Amygdala (tissue), 56 donors: ENCODE measurements around the gene ARID1B.
A peak's percentile ranks its signal among the peaks of the same experiment; 100 is the strongest.

Source experiments
- DNase-seq, 56 donors: peaks; one replicate each; lab custom pipeline; 2025; lab: John Stamatoyannopoulos, UW

ARID1B gene

DNA sequence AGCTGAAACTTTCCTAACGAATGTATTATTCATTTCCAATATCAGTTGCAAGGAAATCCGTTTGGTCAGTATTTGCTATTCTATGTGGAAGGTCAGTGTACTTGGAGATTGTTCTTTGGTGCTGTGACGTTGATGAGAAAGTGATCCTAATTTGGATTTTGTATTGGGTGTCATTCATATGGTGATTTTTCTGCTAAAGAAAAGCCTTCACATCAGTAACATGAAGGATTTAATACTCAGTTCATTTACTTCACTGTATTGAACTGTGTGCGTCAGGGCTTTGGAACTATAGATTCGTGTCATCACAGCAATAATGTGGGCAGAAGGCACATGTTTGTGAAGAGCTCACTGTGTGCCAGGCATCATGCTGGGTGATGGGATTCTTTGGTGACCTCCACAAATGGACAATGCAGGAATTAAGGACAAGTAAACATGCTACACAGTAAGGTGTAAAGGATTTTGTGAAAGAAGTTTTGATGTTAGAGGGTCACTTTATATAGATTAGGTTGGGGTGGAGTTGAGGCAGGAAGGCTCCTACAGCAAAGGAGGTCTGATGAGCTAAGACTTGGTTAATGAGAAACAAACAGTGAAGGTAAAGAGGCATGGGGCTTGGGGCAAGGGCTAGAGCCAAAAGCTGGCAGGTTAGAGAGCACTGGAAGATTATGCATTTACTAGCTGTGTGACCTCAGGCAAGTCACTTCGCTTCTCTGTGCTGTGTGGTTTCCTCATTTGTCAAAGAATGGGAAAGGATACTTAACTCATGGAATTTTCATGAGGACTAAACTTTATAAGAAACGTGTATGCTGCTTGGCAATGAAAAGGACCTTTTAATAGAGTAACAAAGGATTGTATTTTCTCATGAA lies 12.1 kb downstream of the ARID1B start:
- no peak for DNase-seq

DNA sequence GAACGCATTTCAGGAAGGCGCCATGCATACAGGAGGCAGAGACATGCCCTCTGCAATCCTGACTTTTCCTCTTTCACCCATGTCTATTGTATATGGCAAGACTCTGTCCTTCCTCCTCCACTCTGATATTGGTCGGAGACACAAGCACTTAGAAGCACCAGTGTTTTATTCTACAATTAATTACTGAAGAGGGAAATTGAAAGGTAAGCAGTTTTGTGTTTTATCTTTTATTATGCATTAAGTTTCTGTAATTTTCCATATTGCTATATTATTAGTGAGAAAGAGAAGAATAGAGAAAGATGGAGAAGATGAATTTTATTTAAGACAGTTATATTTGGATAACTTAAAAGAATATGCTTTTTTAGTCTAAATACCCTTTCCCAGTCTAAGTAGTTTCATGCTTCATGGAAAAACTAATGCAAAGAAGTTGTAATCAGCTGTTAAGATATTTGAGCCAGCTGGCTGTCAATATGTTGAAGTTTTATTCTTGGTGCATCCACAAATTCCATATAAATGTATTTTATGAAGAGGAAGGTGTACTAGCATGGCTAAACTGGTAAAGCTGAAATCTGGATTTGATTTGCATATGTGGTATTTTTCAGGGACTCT lies 13.6 kb downstream of the ARID1B start:
- no peak for DNase-seq

DNA sequence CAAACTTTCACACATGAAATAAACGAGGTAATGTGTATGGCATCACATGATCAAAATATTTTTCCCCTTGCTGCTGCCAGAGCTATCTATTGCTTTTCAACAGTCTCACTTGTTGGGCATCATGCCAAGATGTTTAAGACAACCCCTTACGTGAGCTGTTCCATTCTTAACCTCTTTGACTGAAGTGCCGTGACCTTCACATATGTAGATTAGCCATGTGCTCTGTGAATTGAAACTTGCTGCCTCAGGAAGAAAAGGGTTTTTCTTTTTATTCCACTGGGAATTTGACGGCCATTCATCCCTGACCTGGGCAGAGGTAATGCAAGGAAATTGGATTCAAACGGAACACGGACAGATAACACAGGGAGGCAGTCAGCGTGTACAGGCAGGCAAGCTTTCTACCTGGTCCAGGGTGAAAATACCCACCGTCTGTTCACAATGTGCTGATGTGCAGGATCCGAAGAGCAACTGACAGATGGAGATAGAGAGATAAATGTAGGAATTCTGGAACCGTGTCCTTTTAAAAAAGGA lies 14.2 kb downstream of the ARID1B start:
- peak in 1 of 56 donors; percentile 18 for DNase-seq

DNA sequence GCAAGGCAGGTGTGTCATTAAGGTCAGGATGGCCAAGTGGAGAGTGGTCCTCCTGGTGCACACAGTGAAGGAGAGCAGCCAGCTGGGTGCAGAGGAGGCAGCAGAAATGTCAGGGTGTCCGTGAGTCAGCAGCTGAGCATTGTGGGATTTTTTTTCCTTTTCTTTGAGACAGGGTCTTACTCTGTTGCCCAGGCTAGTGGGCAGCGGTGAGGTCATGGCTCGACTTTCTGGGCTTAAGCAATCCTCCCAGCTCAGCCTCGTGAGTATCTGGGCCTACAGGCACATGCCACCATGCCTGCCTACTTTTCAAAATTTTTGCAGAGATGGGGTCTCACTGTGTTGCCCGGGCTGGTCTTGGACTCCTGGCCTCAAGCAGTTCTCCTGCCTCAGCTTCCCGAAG lies 16.0 kb downstream of the ARID1B start:
- no peak for DNase-seq

DNA sequence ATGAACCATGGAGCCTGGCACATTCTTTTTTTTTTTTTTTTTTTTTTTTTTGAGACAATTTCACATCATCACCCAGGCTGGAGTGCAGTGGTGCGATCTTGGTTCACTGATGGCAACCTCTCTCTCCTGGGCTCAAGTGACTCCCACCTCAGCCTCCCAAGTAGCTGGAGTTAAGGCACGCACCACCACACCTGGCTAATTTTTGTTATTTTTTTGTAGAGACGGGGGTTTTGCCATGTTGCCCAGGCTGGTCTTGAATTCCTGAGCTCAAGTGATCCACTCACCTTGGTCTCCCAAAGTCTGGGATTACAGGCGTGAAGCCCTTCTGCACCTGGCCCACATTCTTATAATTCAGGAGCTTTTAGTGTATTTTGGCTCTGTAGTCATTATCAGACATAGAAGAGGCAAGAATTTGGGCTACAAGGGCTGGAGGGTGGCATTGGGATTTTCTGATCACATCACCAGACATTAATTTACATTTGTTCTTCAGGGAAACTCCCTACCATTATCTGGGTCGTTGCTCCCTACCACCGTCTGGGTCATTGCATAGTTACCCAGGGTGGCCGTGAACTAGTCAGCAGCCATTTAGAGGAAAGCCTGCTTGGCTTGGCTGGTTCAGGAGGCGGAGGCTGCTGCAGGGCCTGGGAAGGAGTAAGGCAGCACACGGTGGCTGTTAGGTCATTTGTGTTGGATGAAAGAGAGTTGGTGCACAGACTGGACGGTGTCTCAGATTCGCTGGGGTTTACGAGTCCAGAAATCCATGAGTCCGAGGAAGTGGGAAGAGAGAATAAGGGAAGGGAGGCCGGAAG lies 17.6 kb downstream of the ARID1B start:
- no peak for DNase-seq

DNA sequence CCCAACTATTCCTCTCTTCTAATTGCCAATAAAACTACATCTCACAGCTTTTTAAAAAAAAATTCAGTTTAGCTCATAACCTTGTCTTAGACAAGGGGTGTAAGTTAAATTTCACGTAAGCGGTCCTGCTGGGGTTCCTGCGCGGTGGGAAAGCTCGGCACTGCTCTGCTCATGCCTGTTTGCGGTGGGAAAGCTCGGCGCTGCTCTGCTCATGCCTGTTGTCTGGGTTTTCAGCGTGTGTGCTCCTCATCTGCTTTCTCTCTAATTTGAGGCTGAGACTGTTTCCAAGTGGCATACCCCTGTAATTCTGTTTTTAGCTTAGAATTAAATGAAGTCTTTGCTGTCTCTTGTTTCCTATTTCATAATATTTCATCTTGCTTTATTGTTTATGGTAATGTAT lies 18.6 kb downstream of the ARID1B start:
- peak in 2 of 56 donors; percentile 27 for DNase-seq

DNA sequence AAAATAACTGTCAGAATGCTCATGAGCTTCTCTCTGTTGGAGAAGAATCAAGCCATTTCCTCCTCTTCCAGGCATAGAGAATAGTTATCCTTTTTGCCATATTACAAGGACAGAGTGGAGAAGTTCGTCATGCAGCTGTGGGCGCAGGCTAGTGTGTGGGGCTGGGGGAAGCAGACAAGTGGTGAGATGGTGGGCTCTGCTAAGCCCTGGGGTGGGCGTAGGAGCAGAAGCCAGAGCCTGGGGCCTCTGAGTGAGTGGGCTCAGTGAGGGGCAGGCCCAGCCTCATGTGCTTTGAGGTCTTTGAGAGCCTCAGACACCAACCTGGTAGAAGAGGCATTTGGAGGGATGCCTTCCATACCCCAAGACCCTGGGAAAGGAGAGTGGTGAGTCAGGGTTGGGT lies 19.4 kb downstream of the ARID1B start:
- no peak for DNase-seq

DNA sequence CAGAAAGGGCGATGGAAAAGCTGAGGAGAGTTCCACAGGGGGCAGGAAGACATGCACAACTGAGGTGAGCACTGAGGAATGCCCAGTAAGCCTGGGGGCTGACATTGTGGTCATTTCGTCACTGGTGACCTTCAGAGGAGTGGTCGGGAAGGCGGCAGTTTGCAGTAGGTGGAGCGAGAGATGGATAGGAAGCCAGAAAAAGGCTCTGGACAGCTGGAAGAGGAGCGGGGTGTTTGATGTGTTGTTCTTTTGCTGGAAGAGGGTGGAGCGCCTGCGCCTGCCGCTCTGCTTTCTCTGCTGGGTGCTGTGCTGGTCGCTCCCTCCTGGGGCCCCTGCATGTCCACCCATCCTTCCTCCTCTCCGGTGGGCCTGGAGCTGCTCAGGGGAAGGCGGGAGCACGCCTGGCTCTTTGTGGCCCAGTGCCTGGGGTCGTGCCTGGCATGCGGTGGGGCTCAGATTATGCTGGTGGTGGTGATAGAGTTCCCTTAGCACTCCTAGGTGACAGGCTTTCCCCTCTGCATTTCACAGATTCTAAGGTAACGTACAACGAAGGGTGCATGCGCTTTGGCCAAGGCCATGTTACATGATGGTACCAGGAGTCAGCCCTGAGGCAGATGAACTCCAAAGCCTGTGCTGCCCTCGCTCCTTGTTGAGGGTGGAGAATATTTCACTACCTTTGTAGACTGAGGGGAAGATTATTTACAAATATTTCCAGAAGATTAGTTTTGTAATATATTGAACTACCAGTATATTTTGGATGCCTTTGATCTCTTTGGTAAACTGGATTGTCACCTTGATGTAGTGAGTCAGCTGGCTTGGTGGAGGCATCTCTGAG lies 20.9 kb downstream of the ARID1B start:
- DNase-seq: no peak

DNA sequence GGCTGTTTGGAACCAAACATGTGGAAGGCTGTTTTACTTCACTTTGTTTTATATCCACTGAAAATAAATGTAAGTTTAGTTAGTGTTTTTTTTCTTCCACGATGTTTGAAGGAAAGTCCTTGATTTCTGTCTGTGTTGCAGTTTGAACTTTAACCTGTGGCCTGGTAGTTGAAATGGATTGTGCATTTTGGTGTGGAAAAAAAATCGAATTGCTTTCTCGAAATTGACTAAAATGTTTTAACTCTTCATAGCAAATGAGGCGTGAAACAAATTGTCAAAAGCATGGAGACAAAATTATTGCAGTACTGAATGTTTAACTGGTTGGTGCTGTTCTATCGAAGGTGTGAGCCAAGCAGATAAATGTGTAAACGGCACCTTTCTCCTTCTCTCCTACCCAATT lies 24.5 kb downstream of the ARID1B start:
- no peak for DNase-seq

DNA sequence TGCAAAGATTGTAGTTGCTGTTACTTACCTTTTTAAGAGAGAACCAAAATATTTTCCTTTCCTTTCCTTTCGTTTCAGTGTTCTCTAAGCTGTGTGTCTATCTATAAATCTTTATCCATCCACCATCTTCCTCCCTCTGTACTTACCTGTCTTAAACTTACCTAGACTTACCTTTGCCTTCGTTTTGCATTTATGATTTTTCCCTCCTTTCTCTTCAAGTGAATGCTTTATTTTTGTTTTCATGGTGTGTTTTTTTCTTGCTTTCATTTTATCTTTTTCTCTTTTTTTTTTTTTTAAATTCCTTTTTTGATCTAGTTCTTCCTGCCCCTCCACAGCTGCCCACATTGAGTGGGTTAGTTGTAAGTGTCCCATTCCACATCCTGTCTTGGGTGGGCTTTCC lies 26.2 kb downstream of the ARID1B start:
- no peak for DNase-seq

DNA sequence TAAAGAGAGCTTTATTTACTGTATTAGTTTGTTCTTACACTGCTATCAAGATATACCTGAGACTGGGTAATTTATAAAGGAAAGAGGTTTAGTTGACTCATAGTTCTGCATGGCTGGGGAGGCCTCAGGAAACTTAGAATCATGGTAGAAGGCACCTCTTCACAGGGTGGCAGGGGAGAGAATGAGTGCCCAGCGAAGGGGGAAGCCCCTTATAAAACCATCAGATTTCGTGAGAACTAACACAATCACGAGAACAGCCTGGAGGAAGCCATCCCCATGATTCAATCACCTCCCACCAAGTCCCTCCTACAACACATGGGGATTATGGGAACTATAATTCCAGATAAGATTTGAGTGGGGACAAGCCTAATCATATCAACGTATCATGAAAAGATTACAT lies 27.2 kb downstream of the ARID1B start:
- no peak for DNase-seq

DNA sequence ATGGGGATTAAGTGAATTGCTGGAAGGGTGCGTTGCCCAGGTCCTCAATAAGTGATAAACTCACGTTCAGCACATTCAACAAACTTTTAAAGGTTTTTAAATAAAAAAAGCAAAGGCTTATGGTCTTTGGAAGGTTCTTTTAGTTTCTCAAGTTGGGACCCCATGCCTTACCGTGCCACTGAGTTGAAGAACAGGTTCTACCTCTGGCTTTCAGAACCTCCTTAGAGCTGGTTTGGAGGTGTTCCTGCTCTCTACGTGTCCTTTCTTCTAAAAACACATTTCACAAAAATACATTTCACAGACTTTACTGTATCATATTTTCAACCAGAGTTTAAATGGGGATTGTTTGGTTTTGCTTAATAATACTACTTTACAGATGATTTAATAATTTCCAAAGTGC lies 29.0 kb downstream of the ARID1B start:
- no peak for DNase-seq

DNA sequence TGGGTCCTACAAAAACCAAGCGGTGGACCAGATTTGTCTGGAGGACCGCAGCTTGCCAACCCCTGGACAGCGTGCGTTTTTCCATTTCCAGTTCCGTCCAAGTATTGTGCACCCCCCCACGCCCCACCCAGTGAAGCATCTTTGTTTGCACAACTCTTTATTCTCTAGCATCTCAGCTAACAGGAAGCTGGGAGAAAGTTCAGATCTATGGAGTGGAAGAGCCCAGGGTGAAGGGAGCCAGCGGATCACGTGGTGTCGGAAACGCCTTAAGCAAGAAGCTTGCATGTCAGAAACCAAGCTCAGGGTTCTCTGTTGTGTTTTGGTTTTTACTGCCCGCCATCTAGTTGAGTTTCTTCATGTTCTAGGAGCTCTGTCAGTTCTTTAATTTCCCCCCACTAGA lies 29.9 kb downstream of the ARID1B start:
- DNase-seq: no peak

DNA sequence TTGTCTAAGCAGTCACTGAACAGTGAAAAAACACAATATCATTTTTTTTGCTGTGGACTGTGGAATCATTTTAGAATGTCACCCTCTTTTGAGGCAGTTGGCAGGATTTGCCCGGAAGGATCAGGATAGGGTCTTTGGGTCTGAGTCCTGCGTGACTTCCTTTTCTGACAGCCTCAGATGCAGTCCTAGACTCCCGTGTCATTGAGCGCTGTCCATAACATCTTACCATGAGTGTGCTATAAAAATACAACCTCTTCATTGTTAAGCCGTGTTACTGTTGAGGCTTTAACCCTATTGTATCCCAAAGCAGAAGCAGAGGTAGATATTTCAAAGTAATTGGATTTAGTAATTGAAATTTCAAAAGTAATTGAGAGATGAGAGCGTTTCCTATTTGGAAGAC lies 30.6 kb downstream of the ARID1B start:
- DNase-seq: no peak

DNA sequence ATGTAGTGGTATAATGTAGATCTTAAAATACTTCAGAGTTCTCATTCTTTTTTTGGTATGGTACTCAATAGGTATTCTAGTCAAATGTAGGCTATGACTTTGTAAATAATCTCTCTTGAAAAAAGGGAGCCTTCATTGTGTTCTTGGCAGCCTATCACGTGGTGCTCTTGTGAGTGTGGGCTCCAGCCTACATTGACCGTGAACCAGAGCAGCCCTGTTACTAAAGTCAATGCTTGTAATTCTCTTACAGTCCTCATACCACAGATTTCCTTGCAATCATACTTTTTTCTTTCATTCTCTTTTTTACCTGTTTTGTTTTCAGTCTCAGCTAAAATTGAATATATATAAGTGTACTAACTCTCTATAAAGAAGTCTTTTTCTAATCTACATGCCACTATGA lies 31.1 kb downstream of the ARID1B start:
- peak in 24 of 56 donors; percentile 3 to 75 (median 36) for DNase-seq

DNA sequence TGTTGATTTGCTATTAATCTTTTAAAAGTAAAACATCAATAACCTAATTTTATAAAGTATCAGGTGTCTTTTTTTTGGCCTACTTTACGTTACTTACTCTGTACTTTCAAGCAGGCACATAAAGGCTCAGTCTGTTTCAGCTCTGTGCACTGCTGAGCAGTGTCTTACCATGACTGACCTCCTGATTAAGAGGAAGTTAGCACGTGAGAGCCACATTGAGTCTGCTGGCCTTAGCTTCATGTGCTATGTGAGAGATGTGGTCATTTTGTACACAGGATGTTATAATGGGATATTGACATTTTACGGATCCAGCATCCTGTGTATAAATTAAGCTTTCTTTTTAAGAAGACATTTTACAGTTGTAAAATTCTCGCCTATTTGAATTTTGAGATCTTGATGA lies 31.9 kb downstream of the ARID1B start:
- DNase-seq: peak in 3 of 56 donors; percentile 9 to 25 (median 12)

DNA sequence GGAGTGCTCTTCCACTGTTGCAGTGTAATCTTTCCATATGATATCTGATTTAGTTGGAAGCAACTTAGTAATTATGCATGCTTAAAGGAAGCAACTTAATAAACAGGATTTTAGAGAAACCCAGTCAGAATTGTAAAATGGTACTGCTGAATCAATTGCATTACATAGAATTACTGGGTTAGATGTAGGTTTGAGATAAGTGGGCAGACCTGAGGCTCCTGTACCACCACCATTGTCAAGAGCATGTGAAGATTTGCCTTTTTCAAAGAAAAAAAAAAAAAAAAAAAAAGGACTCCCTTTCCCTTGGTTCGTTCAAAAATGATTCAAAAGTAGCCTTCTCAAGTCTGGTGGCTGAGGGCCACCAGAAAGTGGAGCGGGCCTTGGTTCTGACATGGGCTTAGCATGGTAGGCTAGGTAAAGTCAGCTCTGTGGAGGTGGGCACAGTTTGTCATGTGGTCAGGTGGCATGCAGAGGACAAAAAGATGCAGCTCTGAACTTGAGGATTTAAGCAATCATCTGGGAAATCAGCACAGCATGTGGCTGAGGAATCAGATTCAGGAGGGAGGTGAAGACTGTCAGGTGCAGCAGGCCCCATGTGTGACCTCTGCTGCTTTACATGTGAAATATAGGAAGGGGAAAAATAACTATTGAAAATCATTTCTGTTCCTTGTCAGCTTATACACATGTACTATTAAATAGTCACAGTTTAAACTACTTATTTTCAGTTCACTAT lies 32.4 kb downstream of the ARID1B start:
- no peak for DNase-seq

DNA sequence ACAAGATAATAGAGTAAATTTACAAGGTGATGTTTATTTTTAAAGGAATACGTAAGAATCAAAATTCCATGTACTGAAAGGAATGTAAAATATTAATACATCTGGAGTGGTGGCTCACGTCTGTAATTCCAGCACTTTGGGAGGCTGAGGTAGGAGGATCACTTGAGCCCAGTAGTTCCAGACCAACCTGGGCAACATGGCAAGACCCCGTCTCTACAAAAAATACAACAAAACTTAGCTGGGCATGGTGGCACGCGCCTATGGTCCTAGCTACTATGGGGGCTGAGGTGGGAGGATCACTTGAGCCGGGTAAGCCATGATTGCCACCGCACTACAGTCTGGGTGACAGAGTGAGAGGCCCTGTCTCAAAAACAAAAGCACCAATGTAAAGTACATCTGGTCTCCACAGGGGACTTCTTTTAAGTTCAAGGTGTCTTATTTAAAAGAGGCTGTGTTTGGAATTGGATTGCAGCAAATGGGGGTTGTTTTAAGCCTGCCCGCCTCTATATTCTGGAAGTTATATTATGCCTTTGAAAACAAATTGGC lies 36.9 kb downstream of the ARID1B start:
- DNase-seq: no peak

DNA sequence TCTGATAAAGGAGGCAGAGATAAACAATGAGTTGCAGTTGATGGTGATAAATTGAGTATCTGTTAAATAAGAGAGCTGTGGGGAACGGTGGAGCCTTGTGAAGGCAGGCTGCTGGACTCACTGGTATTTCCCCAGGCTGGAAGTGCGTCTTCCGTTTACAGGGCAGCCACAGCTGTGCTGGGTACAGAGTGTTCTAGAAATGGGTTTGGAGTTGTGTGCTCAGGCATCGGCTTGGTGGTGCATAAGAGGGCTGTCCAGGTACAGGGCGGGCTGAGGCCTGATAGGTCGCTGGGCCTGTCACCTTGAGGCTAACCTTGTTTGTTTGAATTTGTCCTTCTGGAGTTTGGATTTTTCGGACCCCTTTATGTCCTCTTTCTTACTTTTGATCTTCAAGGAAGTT lies 39.3 kb downstream of the ARID1B start:
- DNase-seq: no peak
